Daoy (cell line): ENCODE results near the gene BTNL9. TPM values are rescaled to one million over a fixed set of nuclear protein-coding genes. Genes with fewer than 3 reads are reported as not detected.
"Not testable (repeated sequence)": the region's sequence is repeated elsewhere in the genome, so short reads cannot be mapped to it uniquely, and the experiment has no call there.

Experiments
- DNase-seq: peaks from one replicate; pipeline ENCODE4 v3.0.0-alpha.2; 2015; ENCODE audit warnings: low read depth
- total RNA-seq: library from RNA; depleted of rRNA; stranded (reverse); fragments of >200 nt; shearing (Covaris generic); gene quantifications from 2 replicates; pipeline ENCODE4 v1.2.3, GENCODE V29; 2014; rRNA removed

BTNL9 gene
- total RNA-seq, 1 experiment from 2014 or later, result 1.6 TPM

DNA sequence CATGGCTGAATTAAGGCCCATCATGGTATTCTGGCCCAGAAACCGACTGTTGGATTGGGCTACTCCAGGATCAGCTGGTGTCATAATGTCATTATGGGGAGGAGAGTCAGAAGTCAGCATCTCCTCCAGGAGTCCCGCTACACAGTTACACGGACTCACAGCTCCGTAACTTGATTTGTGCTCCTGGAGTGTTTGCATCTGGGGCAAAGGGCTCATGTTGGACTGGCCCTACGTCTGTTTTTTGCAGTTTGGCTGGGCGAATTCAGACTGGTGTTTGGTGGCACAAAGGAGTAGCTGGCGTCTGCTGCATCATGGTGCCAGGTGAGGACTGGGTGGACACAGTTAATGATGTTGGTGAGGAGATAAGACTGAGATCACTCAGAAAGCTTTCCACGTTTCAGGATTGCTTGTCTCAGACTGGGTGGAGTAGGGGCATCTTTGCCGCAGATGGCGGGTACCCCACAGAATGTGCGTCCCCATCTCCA is 59.6 kb downstream of the BTNL9 start:
- DNase-seq, result no peak

DNA sequence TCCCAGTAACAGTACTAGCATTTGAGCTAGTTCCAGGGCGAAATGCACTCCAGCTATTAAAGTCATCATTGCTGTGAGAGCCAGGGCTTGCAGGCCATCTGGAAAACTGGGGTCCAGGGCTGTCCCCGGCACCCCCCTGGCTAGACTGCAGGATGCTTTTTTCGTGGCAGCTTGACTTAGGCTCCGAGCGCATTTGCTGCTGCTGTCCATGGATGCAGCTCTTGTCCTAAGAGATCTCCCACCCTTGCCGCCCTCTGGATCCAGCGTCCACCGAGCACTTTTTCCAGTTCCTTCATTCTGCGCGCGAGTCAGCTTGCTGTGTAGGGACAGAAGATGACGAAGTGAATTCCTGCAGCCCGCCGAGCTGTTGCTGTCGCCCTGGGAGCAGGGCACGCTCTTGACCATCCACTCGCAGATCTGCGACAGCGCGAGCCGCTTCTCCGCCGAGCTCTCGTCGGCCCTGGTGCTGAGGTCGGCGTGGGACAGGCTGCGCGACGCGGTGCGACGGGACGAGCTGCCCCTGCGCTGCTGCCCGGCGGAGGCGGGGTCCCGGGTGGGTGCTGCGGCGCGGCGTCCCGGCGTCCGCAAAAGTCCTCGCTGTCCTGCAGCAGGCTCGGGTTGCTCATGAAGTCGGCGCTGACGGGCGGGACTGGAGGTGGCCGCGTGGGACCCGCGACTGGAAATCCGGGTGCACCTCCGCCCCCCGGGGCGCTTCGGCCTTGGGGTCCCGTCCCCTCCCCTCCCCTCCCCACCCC is 60.2 kb downstream of the BTNL9 start:
- peak; percentile 33 for DNase-seq

DNA sequence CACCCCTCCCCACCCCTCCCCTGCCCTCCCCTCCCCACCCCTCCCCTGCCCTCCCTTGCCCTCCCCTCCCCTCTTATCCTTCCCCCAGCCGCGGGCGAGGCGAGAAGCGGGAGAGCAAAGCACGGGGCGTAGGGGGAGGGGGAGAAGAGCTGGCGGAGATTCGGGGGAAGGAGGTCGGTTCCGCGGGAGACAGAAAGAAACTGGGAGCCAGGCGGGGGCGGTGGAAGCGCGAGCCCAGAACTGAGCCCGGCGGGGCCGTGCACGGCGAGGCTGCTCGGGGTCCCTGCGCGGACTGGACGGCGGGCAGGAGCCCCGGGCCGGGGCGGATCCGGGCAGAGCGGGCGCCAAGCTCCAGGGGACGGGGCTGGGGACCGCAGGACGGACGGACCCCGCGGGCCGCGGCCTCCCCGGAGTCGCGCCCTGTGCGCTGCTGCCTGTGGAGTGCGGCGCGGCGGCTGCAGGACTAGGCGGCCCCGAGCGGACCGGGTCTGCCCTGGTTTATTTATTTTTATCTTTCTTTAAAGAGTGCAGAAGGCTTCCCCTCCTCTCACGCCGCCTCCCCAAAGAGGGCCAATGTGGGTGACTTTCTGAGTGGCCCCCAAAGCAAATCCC is 61.1 kb downstream of the BTNL9 start:
- not testable (repeated sequence) for DNase-seq

DNA sequence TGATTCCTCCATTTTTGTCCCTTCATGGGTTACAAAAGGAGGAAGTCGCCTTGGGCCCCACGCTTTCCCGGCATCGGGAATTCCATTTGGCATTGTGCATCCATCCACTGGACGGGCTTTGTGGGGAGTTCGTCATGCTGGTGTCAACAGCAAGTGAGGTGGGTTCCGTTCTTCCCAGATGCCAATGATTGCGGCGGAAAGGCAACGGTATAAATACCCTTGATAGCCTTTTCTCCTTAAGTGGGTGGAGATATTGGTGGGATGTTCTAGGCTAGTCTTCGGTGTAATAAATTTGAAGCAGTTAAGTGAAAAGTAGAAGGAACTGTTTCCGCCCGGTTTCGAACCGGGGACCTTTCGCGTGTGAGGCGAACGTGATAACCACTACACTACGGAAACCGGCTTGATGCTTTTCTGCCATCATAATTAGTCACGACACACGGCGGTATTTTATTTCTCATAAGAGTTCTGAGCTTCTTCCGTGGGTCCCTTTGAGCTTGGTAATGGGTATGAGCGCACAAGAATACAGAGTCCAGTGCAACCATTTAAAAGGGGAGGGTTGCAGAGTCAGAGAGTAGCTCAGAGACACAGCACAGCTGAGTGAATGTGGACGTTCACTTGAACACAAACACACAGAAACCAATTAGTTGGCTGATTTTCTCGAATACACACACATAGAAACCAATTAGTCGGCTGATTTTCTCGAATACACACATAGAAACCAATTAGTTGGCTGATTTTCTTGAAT is 62.0 kb downstream of the BTNL9 start:
- not testable (repeated sequence) for DNase-seq

DNA sequence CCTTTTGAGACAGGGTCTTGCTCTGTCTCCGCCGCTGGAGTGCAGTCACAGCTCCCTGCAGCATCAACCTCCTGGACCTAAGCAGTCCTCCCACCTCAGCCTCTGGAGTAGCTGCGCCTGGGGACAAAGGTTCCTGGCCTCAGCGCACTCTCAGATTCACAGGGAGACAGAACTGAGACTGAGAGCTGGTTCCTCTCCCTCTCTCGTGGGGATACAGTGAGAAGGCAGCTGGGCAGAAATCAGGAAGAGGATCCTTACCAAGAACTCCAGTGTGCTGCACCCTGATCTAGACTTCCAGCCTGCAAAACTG is 64.1 kb downstream of the BTNL9 start:
- not testable (repeated sequence) for DNase-seq

DNA sequence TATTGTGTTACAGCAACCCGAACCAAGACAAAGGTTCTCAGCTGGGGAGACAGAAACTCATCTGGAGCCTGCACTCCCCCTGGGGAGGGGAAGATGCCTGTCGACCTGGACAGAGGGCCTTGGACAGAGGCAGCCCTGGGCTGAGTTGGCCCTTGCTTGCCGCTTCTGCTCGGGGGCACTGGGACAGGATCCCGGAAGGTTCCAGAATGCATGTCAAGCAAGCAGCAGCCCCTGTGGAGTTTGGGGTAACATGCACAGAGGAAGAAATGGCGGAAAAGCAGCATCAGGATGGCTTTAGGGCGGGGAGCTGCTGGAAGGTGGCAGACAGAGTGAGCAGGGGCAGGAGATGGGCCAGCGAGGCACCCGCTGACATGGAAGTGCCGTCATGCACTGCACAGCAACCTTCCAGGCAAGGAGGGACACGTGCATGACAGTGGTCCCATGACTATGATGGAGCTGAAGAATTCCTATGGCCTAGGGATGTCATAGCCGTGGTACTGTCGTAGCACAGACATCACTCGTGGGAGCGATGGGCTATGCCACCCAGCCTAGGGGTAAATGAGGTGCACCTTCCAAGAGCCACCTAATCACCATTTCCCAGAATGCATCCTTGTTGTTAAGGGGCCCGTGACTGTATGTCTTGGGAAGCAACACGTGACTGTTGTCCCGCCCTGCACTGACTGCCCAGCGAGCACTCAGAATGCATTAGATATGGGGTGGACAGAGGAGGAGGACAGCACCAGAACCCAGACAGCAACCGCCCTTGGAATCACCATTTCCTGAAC is 64.7 kb downstream of the BTNL9 start:
- DNase-seq, result not testable (repeated sequence)

DNA sequence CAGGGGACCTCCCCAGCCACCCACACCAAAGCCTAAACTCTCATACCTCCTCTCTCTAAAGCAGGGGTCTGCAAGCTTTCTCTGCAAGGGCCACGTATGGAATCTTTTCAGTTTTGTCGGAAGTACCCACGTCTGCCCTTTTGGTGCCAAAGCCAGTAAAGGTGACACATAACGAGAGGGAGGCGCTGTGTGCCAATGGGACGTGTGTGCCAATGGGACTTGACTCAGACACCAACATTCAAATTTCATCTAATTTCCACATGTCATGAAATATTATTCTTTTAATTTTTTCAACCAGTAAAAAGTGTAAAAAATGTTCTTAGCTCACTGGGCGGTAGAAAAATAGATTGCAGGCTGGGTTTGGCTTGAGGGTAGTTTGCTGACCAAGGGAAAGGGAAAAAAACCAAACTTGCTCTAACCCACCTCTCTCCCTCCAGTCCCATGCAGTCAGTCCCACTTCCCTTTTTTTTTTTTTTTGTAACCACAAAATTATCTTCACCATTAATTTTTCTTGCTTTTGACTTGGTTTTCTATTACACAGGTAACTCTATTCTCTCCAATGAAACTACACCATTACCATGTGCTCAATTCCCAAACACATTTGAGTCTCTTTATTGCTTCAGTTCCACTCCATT is 65.4 kb downstream of the BTNL9 start:
- DNase-seq, result no peak

DNA sequence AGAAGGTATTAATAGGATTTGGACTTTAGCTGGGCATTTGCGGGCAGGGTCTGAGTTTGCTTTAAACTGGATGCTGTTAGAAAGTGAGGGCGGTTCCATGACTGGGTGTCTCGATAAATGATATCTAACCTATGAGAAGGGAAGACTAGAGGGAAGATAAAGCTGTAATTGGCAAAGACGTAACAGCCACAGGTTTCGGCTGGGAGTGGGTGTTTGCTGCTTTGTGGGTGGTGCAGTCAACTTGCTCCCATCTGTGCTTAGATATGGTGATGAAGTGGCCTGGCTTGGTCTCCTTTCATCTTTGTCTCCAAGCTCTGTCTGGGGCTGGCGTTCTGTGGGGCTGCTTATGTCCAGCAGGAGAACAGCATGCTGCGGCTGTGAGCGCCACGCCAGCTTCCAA is 67.6 kb downstream of the BTNL9 start:
- DNase-seq, result no peak

DNA sequence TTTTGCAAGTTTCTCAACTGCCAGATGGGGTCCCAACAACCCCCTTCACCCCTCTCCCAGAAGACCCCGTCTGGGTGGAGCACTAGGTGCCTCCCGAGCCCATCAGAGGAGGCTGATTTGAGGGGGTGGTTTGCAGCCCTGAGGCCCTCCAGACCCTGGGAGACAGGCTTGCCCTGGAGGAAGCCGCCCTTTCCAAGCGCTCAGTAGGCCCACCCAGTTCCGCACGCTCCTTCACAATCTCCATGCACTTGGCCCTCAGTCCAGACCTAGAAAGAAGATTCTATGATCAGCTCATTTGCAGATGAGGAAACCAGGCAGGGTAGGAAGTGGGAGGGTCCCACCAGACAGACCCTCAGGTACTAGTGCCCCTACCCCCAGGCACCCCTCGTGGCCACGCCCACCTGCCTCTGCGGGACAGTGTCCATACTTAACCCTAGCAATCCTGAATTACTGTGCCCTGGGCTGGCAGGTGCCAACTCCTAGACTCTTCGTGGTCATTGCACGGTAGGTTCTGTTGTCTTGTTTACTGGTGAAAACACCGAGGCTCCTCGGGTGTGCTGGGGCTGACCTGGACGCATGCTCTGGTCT is 68.6 kb downstream of the BTNL9 start:
- DNase-seq, result no peak

DNA sequence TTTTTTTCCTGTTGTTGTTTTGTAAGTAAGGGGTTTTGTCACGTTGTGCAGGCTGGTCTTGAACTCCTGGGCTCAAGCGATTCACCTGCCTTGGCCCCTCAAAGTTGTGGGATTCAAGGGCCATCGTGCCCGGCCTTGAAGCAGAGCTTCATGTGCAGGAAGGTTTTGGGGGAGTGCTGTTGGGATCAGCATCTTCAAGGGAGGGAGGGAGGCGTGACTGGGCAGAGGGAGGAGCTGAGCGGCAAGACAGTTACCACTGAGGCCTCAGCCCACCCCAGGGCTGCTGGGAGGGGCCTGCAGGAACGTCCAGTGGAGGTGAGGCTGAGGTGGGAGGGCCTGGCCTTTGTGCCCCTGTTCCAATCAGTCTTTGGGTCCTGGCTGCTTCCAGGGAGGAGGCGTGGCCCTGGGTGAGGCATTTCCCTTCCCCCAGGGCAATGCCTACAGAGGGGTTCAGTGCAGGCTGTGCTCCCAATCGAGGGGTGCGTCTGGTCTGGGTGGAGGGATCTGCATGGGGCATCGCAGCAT is 69.5 kb downstream of the BTNL9 start:
- DNase-seq, result no peak

DNA sequence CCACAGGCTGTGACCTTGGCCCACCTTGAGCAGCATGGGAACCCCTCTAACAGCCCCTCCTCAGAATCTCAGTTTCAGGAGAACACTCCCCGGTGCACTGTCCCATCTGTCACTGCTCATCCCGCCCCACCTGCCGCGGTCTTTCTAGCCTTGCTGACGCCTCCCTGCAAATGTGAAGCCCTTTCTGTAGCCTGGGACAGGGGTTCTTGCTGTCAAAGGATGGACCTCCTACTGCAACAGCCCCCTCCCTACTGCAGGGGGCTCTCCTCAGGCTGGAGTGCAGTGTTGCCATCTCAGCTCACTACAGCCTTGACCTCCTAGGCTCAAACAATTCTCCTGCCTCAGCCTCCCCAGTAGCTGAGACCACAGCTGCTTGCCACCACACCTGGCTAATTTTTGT is 70.9 kb downstream of the BTNL9 start:
- DNase-seq, result no peak

Other genes with a start within 250 kb of the BTNL9 start
- 58.7 and 62.9 TPM in 2 replicates for gene MGAT1, start 237.5 kb upstream of the BTNL9 start, total RNA-seq
- gene ZFP62, start 179.0 kb upstream of the BTNL9 start, total RNA-seq, result 17.1 and 18.2 TPM in 2 replicates
- gene BTNL8, start 141.1 kb upstream of the BTNL9 start, total RNA-seq, result not detected in 2 replicates
- not detected in 2 replicates for gene BTNL3, start 51.4 kb upstream of the BTNL9 start, total RNA-seq
- gene OR2V1, start 90.9 kb downstream of the BTNL9 start, total RNA-seq, result not detected in 2 replicates
- gene OR2V2, start 107.3 kb downstream of the BTNL9 start, total RNA-seq, result not detected in 2 replicates
- 6.7 and 9.0 TPM in 2 replicates for gene TRIM7, start 164.9 kb downstream of the BTNL9 start, total RNA-seq
- gene TRIM41, start 183.0 kb downstream of the BTNL9 start, total RNA-seq, result 23.3 and 23.8 TPM in 2 replicates
- 3,901 and 4,257 TPM in 2 replicates for gene RACK1, start 203.6 kb downstream of the BTNL9 start, total RNA-seq
- gene TRIM52, start 220.9 kb downstream of the BTNL9 start, total RNA-seq, result 1.6 and 2.6 TPM in 2 replicates